HFFc6 (cell line): ENCODE data around the gene SIK1. TPM values are rescaled to one million over a fixed set of nuclear protein-coding genes. Genes with fewer than 3 reads are reported as not detected.

Source experiments
- DNase-seq: peaks from one replicate; pipeline ENCODE4 v3.0.0-alpha.2; 2018
- H3K27ac Mint-ChIP-seq: 2 replicates; pipeline ENCODE4 v1.8.0; 2020; ENCODE audit warnings: mild to moderate bottlenecking, mixed read lengths
- H3K27me3 Mint-ChIP-seq: 2 replicates; pipeline ENCODE4 v1.8.0; 2021; ENCODE audit warnings: mild to moderate bottlenecking, moderate library complexity, mixed read lengths; ENCODE audit not compliant: insufficient read depth
- H3K36me3 Mint-ChIP-seq: 2 replicates; pipeline ENCODE4 v1.8.0; 2021; ENCODE audit warnings: low read depth, mixed read lengths
- H3K4me1 Mint-ChIP-seq: 2 replicates; pipeline ENCODE4 v1.8.0; 2020; ENCODE audit warnings: low read depth, mixed read lengths
- H3K4me3 Mint-ChIP-seq: 2 replicates; pipeline ENCODE4 v1.8.0; 2020; ENCODE audit warnings: mild to moderate bottlenecking, moderate library complexity, mixed read lengths
- H3K9me3 Mint-ChIP-seq: 2 replicates; pipeline ENCODE4 v1.8.0; 2020; ENCODE audit warnings: mild to moderate bottlenecking, mixed read lengths
- CTCF ChIP-seq: fragments of 200-600 bp; sonication (generic); IDR thresholded peaks from 2 replicates; pipeline ENCODE4 v1.5.0; 2021; ENCODE audit warnings: antibody characterized with exemption, mild to moderate bottlenecking
- total RNA-seq, 6 experiments: library from RNA; stranded (reverse); fragmentation: NEBNext Ultra II Directional; extraction: Animal tissue kit (Norgen Biotek cat#: 25700); gene quantifications; 2 replicates in 1 of 6; 3 replicates in 5 of 6; pipeline ENCODE4 v1.2.3, GENCODE V29; 2021

The SIK1 gene
- total RNA-seq, 6 experiments from 2014 or later = 3.9 to 5.5 (median 4.7) TPM

GRCh38 chr21:43370888-43371570 lies 55.9 kb downstream of the SIK1 start:
- no peak for TF ChIP-seq CTCF
- Mint-ChIP-seq H3K4me1 (peaks cover 22% of the 10 kb centered on the region), H3K9me3 (no peaks in the 10 kb centered on the region), H3K36me3 (no peaks in the 10 kb centered on the region), H3K27ac (no peak overlapping the region), H3K27me3 (peaks cover 2% of the 10 kb centered on the region; the same call in 1 of the 2 replicates), H3K4me3 (no peak overlapping the region)
- DNase-seq = no peak

- Mint-ChIP-seq H3K4me3 (peak overlapping the region; percentile 55), H3K27ac (no peak overlapping the region; the same call in 1 of the 2 replicates), H3K4me1 (peaks cover 22% of the 10 kb centered on the region), H3K27me3 (peaks cover 3% of the 10 kb centered on the region; the same call in 1 of the 2 replicates), H3K36me3 (no peaks in the 10 kb centered on the region), H3K9me3 (no peaks in the 10 kb centered on the region)
- peak; percentile 34 for DNase-seq
- no peak for TF ChIP-seq CTCF
Observed at GRCh38 chr21:43370091-43370658, 56.8 kb downstream of the SIK1 start.

GRCh38 chr21:43369596-43370090 lies 57.3 kb downstream of the SIK1 start:
- Mint-ChIP-seq H3K9me3 (no peaks in the 10 kb centered on the region), H3K4me3 (peak overlapping the region; percentile 55; the same call in 1 of the 2 replicates)
- DNase-seq = no peak

GRCh38 chr21:43369124-43369523 lies 57.8 kb downstream of the SIK1 start:
- Mint-ChIP-seq H3K27ac (peak overlapping the region; percentile 40; the same call in 1 of the 2 replicates), H3K4me1 (peaks cover 22% of the 10 kb centered on the region), H3K27me3 (peaks cover 3% of the 10 kb centered on the region; the same call in 1 of the 2 replicates), H3K36me3 (no peaks in the 10 kb centered on the region), H3K9me3 (no peaks in the 10 kb centered on the region), H3K4me3 (peak overlapping the region; percentile 25; the same call in 1 of the 2 replicates)
- DNase-seq = peak; percentile 48
- no peak for TF ChIP-seq CTCF

More at GRCh38 chr21:43369596-43370090, 57.3 kb downstream of the SIK1 start:
- H3K36me3 Mint-ChIP-seq = no peaks in the 10 kb centered on the region
- H3K27ac Mint-ChIP-seq = no peak overlapping the region; the same call in 1 of the 2 replicates
- no peak for TF ChIP-seq CTCF
- H3K27me3 Mint-ChIP-seq = peaks cover 3% of the 10 kb centered on the region; the same call in 1 of the 2 replicates
- peaks cover 22% of the 10 kb centered on the region for H3K4me1 Mint-ChIP-seq

GRCh38 chr21:43368685-43369084 lies 58.2 kb downstream of the SIK1 start:
- no peak for TF ChIP-seq CTCF
- peak overlapping the region; percentile 25; the same call in 1 of the 2 replicates for H3K4me3 Mint-ChIP-seq

More at GRCh38 chr21:43368685-43369084, 58.2 kb downstream of the SIK1 start:
- Mint-ChIP-seq H3K27me3 (peaks cover 3% of the 10 kb centered on the region; the same call in 1 of the 2 replicates), H3K4me1 (peaks cover 22% of the 10 kb centered on the region), H3K27ac (no peak overlapping the region), H3K36me3 (no peaks in the 10 kb centered on the region), H3K9me3 (no peaks in the 10 kb centered on the region)
- DNase-seq = no peak
